Sigmoid colon (tissue), 4 donors: Measurements from ENCODE around the gene CCP110.

Source experiments
- POLR2A ChIP-seq, 2 donors: fragments of 450-650 bp; IDR thresholded peaks; one replicate each; pipeline ENCODE4 v1.6.1; 2016; ENCODE audit warnings: antibody characterized with exemption in 2 of 2, mild to moderate bottlenecking in 2 of 2, moderate library complexity in 2 of 2
- POLR2AphosphoS5 ChIP-seq, 4 donors: sonication (generic); formaldehyde crosslinking; IDR thresholded peaks; one replicate each; pipeline ENCODE4 v1.6.1; 2017; ENCODE audit warnings: antibody characterized with exemption in 4 of 4
- TF ChIP-seq, protein P1 (sequence below), 4 experiments: fragments of 450-650 bp in 3 of 4; fragments of 200-600 bp in 1 of 4; IDR thresholded peaks; one replicate each; pipeline ENCODE4 v1.5.1; 2016 to 2019; ENCODE audit warnings: antibody characterized with exemption in 4 of 4, mild to moderate bottlenecking in 3 of 4, moderate library complexity in 2 of 4

DNA sequence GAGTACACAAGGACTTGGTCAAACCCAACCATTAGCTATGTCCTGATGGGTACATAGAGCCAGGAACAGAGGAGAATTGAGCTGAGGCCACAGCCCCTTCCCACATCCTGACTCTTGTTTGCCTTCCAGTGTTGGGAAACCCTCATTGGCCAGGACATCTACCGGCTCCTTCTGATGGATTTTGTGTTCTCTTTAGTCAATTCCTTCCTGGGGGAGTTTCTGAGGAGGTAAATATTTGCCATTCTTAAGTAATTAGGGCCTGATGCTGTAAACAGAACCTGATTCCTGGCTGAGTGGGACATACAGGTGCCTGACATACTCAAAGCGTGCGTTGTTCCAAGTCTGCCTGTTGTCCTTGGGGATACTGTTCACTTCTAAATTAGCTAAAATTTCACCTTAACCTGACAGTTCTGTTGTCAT, 44.4 kb upstream of the CCP110 start:
- TF ChIP-seq POLR2AphosphoS5 (IDR thresholded peaks at IDR 0.05) (no peak), POLR2A (IDR thresholded peaks at IDR 0.05) (no peak)
- TF ChIP-seq, protein P1, sequence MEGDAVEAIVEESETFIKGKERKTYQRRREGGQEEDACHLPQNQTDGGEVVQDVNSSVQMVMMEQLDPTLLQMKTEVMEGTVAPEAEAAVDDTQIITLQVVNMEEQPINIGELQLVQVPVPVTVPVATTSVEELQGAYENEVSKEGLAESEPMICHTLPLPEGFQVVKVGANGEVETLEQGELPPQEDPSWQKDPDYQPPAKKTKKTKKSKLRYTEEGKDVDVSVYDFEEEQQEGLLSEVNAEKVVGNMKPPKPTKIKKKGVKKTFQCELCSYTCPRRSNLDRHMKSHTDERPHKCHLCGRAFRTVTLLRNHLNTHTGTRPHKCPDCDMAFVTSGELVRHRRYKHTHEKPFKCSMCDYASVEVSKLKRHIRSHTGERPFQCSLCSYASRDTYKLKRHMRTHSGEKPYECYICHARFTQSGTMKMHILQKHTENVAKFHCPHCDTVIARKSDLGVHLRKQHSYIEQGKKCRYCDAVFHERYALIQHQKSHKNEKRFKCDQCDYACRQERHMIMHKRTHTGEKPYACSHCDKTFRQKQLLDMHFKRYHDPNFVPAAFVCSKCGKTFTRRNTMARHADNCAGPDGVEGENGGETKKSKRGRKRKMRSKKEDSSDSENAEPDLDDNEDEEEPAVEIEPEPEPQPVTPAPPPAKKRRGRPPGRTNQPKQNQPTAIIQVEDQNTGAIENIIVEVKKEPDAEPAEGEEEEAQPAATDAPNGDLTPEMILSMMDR (IDR thresholded peaks at IDR 0.05) = no peak
